Choroid plexus epithelial cell (primary cell): ENCODE measurements around the gene PDCD7.

ENCODE experiments used
- DNase-seq: peaks from one replicate; pipeline ENCODE4 v3.0.0-alpha.2; 2010; ENCODE audit warnings: low read depth
- H3K4me3 ChIP-seq: 2 replicates; pipeline ENCODE4 v1.5.1; 2011; ENCODE audit warnings: low read depth, mild to moderate bottlenecking, control low read depth, low read length, moderate library complexity
- TF ChIP-seq, protein P1 (sequence below): conservative IDR thresholded peaks from 2 replicates; pipeline ENCODE4 v1.5.1; 2011; ENCODE audit warnings: low read depth, mild to moderate bottlenecking, control low read depth, inconsistent platforms, low read length, moderate library complexity

PDCD7 gene

DNA sequence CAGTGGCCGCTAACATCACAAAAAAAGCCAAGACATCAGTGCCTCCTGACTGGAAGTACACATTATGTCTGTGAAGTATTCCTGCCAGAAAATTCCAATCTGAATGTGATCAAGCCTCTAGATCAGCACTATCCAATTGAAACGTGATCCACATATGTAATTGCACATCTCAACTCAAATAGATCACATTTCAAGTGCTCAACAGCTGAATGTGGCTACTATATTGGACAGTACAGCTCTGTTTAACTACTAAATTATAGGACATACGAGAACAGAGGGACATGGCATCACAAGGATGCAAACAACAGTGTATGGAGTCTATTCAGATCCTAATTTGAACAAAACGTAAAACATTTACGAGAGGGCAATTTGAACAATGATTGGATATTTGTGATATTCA lies 18.1 kb downstream of the PDCD7 start:
- DNase-seq = no peak
- no peak overlapping the region for H3K4me3 ChIP-seq
- TF ChIP-seq, protein P1, sequence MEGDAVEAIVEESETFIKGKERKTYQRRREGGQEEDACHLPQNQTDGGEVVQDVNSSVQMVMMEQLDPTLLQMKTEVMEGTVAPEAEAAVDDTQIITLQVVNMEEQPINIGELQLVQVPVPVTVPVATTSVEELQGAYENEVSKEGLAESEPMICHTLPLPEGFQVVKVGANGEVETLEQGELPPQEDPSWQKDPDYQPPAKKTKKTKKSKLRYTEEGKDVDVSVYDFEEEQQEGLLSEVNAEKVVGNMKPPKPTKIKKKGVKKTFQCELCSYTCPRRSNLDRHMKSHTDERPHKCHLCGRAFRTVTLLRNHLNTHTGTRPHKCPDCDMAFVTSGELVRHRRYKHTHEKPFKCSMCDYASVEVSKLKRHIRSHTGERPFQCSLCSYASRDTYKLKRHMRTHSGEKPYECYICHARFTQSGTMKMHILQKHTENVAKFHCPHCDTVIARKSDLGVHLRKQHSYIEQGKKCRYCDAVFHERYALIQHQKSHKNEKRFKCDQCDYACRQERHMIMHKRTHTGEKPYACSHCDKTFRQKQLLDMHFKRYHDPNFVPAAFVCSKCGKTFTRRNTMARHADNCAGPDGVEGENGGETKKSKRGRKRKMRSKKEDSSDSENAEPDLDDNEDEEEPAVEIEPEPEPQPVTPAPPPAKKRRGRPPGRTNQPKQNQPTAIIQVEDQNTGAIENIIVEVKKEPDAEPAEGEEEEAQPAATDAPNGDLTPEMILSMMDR = no peak

DNA sequence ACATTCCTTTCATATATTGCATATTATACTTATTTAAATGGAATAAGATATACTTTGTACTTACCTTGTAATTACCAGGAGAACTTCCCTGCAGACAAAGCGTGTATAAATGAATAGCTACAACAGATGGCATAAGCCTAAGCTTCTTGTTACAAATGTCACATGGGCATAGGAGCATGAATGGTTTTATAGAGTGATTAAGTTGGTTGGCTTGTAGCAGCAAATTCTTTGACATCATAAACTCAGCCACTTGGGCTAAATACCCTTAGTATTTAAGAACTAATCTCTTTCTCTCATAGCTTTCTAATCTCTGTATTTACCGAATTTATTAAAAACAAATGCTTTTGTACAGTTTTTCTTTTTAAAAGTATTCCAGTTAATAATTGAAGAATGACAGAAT lies 18.5 kb downstream of the PDCD7 start, which contains the start of gene UBAP1L:
Gene UBAP1L (minus strand): TSS at position 115 of the 400 bp plus-strand sequence. CDS start 8,985 bp downstream, outside the sequence.
- no peak for DNase-seq
- TF ChIP-seq, protein P1 = no peak
- H3K4me3 ChIP-seq = no peak within 1 kb of the TSS

DNA sequence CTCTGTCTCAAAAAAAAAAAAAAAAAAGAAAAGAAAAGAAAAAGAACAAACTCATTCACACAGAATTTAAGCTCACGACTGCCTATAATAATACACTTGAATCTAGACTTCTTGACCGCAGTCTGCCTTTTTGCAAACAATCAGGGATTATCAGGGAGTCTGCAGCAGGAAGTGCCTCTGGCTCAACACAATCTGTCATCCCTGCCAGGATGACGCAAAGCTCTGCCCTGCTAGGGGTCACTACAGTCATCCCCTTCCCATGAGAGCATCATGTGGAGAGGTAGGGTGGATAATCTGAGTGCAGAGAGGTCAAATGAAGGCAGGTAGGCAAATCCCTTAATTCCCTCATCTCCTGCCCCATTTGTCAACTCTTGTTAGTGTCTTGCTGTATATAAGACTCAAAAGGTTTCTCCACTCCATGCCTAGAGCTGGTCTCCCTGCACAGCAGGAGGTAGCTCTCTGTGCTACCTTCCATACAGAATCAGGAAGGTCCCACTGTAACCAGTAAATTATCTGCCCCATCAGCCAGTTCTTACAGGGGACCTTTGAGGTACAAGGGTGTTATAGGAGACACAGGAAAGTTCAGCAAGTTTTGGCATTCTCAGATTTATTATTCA lies 22.8 kb downstream of the PDCD7 start:
- TF ChIP-seq, protein P1 = no peak
- peak; percentile 62 for DNase-seq
- H3K4me3 ChIP-seq = no peak overlapping the region

DNA sequence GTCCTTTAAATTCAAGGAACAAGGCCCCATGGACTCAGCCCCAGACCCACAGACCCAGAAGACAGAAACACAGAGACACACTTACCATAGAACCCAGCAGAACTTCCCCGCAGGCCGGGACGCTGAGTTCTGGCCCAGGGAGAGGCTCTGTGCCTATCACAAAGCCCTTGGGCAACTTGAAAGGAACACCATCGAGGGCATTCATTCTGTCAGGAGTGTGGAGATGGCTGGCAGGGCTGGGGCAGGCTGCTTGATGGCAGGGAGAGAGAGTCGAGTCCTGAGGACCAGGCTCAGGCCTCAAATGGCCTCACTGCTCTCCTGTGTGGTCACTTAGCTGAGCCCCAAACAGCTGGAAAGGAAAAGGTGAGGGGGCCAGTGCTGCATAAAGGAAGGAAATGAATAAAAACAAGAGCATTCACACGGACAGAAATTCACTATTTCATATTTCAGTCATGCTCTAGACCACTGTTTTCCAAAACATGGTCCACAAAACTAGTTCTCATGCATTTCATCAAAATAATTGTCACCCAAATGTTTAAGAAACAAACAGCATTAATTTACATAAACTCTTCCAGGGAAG lies 27.5 kb downstream of the PDCD7 start:
- no peak for DNase-seq
- TF ChIP-seq, protein P1 = no peak
- no peak overlapping the region for H3K4me3 ChIP-seq

DNA sequence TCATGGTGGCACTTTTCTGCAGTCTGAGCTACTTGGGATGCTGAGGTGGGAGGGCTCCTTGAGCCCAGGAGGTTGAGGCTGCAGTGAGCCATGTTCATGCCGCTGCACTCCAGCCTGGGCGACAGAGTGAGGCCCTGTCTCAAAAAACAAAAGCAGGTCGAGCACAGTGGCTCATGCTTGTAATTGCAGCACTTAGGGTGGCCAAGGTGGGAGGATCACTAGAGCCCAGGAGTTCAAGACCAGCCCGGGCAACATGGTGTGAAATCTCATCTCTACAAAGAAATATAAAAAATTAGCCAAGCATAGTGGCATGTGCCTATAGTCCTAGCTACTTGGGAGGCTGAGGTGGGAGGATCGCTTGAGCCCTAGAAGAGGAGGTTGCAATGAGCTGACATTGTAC lies 28.6 kb downstream of the PDCD7 start:
- DNase-seq = no peak
- TF ChIP-seq, protein P1 = no peak
- H3K4me3 ChIP-seq = no peak overlapping the region

DNA sequence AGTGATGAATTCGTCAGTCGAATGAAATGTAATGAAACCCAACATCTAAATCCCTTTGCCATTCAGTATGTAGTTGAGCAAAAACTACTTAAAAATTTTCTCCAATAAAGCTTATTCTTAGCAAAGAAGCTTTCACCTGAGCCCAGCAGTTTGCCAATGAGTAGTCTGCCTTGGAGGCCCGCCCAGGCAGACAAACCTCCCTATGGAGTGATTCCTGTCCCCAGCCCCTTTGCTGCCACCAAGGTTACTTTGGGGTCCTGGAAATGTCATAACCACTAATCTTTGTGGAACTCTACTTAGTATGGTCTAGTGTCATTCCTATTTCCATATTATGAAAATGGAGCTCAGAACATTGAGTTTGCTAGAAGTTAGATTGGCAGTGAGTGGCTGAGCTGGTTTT lies 30.7 kb downstream of the PDCD7 start:
- no peak for DNase-seq
- no peak overlapping the region for H3K4me3 ChIP-seq
- TF ChIP-seq, protein P1 = no peak
